NCI-H510A (cell line): Measurements from ENCODE around the gene PARVG.

Source experiments
- DNase-seq: peaks from one replicate; lab custom pipeline; 2025; lab: John Stamatoyannopoulos, UW

Gene PARVG

DNA sequence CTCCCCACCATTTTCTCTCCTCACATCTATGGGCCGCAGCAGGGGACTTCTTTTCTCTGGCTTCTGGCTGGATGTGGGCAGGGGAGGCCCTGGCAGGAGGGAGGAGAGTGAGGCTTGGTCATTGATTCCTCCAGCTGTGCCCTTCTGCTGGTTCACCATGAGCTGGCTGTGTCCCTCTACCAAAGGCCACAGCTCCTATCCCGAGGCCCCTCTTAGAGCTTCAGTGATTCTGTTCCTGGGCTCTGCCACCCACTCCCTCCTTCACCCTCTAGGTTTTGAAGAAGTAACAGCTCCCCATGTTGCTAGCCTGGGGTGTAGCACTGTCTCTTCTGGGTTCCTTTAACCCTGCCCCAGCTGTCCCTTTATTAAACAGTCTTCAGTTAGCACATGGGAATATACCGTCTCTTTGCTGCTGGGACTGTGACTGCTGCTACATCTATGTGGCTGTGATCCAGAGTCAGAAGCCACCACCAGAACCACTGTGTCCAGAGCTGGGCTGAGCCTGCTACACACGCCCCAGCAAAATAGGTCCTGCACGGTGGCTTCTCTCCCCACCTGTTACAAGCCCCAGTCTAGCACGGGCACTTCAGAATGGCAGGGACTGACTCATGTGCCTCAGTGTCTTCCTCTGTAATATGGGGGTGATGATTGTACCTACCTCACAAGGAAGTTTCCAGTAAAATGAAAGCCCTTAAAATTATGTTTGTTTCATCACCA, 578 bp upstream of the PARVG start:
- DNase-seq, result no peak

DNA sequence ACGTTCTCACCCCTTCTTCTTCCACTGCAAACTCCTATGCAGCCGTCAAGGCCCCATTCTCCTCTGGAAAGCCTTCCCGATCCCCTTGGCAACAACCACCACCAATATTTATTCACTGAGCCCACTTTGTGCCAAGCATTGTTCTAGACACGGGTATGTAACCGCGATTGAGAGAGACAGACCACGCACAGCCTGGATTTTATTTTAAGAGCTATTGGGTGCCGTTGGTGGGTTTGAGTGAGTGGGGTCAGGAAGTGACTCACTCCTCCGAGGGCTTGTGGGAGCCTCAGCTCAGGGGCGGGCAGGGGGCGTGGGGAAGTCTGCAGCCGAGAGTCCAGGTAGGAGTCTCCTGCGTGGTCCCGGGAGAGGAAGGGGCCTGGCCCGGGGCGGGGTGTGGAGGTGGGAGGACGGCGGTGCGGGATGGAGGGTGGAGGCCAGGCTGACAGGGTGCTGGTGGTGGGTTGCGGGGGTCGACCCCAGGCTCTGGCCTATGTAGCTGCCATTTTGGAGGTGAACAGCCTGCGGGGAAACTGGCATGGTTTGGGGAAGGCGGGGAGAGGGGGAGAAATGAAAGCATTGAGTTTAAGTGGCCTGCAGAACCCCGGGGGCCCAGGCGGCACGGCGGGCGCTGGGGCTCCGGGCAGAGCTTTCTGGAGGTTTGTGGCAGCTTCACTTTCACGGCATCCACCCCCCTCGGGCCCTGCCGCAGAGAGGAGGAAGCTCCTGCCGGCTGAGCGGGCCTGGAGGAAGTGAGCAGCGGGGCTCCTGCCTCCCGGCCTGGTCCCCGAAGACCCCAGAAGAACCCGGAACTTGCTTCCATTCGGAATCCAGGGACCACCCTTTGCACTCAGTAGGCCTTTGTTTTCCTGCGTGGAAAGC, 547 bp downstream of the PARVG start:
- no peak for DNase-seq

DNA sequence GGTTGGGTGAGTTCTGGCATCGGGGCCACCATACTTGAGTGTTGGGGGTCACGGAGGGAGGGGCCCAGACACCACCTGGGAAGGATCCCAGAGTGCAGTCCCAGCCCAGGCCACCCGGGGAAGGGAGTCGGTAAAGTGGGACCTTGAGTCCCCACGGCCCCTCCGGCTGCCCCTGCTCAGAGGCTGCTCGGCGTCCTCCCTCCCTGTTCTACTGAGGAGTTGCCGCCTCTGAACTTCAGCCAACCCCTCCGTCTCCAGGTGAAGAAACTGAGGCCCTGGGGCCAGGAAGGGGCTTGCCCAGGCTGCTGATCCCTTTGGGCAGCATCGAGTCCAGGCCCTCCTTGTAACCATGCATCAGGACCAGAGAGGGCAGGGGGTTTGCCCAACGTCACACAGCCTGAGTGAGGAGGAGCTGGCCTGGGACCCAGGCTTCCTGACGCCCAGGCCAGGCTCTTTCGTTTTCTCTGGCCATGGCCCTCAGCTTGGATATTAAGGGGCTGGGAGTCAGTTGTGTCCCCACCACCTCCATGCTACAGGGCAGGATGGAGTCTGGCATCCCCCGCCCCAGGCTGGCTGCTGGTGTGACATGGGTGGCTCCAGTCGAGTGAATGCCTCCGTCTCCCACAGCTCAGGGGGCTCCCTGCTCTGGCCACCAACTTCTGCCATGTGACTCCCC, 1.3 kb downstream of the PARVG start:
- DNase-seq, result no peak

DNA sequence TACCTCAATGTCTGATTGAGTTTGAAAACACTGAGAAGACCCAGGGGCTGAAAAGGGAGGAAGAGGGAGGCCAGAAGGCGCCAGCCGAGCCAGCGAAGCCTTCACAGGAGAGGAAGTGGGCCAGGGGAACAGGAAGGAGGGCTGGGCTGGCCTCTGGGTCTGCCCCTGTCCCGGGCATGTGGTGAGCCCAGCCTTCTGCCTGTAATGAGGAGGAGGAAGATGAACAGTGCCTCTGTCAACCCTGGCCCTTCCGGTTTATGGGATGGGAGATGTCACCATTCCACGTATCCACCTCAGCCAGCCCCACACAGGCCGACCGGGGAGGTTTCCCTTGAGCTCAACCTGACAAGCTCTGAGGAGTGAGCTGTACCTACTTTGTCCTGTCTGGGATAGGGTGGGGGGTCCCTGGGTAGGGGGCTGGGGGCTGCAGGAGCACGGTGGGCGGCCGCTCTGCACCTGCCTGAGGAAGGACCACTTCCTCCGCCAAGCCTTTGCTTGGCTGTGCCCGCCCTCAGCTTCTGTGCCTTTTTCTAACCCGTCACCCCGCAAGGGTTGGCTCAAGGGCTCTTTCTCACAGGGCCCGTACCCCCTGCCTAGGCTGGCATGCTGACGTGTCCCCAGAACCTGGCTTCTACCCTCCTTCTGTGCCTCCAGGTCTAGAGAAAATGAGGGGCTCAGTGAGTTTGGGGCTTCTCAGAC, 2.0 kb downstream of the PARVG start:
- no peak for DNase-seq

DNA sequence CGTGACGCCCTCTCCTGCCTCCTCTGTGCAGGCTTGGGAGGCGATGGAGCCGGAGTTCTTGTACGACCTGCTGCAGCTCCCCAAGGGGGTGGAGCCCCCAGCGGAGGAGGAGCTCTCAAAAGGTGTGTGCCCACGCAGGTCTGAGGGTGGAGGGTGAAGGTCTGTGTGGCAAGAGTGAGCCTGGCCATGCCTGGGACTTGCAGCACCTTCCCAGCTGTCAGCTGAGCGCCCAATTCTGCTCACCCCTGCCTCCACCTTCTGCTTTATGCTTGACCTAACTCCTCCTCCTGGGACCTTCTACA, 2.5 kb downstream of the PARVG start:
- DNase-seq, result no peak

DNA sequence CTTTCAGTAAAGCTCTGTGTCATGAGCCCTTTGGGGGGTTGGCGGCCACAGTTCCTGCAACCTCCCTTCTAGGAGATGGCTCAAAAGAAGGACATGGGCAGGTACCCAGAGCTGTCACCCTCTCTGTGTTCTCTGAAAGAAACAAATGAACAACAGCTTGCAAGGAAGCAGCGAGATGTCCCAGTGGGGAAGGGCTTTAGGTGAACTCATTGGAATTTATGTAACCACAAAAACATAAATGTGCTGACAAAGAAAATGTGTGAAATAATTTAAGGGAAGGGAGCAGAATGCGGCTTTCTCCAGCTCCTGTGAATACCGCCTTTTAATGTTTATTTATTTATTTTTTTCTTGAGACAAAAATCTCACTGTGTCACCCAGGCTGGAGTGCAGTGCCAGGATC, 3.3 kb downstream of the PARVG start:
- no peak for DNase-seq

DNA sequence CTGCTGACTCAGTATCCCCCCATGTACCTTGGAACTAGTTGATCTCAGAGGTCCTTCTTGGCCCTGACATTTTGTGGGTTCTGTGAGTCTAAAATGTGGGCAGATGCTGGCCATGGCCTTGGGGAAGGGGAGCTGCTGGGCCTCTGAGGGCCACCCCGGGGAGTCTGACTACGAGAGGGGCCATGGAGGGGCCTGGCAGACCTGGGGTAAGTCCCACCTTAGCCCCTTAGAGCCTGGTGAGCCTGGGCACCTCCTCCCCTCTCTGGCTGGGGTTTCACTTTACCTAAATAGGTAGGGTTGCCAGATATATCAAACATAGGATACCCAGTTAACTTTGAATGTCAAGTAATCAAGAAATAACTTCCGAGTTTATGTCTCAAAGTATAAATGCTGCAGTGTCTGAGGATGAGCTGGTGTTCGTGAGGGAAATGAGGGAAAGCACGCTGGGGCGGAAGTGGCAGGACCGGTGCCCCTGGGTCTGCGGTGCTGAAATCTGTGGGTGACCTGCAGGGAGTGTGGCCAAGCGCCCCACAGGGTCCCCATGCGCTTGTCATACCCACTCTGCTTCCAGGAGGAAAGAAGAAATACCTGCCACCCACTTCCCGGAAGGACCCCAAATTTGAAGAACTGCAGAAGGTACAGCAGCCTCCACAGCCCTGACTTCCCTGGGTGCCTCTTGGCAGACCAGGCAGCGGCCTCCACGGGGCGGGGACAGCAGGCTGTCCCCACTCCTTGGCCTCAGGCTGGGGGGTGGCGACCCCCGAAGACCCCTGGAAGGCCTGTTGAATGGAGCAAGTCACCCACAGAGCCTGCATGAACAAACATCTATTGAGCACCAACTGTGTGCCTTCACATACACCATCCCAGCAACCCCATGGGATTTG, 4.8 kb downstream of the PARVG start:
- DNase-seq, result no peak

DNA sequence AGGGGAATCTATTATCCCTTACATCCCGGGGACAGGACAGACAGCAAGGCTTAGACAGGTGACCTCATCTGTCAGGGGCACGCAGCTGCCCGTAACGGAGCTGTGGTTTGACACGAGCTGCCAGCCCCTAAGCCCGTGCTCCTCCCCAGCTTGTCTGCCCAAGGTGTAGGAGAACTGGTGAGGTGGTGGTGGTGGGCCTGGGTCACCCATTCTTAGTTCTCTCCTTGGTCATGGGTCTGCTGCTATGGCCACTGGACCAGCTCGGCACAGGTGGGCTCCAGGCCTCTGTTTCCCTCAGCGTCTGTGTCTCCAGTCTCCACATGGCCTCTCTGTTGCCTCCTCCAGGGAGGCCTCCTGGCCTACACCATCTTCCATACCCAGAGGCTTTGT, 5.4 kb downstream of the PARVG start:
- DNase-seq, result no peak

DNA sequence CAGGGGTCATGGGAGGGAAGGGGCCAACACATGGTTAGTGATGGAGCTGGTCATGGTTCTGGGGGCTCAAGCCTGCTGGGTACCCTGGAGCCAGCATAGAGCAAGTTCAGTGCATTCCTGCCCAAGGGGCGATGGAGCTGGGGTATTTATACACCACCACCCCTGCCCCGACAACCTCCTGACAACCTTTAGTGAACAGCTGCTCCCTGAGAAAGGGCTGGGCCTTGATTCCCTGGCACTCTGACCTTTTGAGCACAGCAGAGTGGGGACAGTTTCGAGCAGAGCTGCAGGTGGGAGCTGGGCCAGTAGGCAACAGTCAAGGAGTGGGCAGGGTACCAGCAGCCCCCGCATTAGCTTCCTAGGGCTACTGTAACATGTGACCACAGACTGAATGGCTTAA, 6.0 kb downstream of the PARVG start:
- DNase-seq, result no peak

DNA sequence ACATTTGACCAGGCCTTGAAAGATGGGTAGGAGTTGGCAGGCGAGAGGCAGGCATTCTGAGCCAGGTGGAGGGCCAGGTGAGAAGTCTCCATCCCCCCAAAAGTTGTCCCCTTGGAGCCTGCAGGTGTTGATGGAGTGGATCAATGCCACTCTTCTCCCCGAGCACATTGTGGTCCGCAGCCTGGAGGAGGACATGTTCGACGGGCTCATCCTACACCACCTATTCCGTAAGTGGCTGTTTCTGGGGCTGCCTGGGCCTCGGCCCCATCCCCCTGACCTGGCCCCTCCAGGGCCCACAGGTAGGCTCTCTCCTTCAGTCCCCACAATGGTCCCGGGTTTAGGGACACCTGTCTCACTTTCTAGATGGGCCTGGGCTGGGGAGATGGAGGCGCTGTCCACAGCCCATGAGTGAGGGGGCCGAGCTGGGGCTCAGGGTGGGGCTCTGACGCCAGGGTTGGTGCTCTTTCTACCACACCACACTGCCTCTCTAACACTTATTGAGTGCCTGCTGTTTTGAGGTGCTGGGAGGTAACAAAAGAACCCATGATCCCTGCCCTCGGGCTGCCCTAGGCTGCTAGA, 7.0 kb downstream of the PARVG start:
- no peak for DNase-seq

DNA sequence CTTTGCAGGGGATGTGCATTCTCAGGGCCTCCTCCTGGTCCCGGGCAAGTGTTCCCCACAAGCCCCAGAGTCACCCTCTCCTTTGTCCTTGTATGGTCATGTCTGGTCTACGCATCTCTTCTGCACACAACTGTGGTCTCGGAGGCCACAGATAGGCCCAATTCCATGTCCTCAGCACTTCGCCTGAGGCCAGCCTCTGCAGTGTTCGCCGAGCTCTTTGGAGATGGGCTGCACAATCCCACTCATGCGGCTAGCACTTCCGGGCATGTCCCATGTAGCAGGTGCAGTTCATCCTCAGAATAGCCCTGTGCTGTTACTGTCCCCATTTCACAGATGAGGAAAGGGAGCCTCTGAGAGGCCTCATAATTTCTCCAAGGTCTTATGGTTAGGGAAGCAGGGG, 7.6 kb downstream of the PARVG start:
- no peak for DNase-seq

DNA sequence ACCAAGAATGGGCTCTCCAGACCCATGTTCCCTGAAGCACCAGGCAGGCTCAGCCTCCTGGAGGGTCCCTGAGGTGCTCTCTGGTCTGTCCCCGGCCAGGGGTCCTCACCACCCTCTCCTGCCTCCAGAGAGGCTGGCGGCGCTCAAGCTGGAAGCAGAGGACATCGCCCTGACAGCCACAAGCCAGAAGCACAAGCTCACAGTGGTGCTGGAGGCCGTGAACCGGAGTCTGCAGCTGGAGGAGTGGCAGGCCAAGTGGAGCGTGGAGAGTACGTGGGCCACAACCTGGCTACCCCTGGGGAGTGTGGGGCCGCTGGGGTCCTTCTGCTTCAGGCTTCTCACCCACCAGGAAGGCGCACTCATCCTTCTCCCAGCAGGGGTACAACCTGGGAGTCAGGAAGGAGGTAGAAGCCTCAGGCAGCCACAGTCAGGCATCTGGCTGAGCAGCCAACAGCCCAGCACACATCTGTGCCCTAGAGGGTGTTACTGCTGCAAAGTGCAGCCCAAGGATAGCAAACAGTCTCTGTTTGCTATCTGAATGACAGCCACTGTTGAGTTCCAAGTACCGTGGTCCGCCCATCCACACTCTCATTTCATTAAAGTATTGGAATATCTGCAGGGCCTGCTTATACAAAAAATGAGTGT, 8.4 kb downstream of the PARVG start:
- no peak for DNase-seq

DNA sequence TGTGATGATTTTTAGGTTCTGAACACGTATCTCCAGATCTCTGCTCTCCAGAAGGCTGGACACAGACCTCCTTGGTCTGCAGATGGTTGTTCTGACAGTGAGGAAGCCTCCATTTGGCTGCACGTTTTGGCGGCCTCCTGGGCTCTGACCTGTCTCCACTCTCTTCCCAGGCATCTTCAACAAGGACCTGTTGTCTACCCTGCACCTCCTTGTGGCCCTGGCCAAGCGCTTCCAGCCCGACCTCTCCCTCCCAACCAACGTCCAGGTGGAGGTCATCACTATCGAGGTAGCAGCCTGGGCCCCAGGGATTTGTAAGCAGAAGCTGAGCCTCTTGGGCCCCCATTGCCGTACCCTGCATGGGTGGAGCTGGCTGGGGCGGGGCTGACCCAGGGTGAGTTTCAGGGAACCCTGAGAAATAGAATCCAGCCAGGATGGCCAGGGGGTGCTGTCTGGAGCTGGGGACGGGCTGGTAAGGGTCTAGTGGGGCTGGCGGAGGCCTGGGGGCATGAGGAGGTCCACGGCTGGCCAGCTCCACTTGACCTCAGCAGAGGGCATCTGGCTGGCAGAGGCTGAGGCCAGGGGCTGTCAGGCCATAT, 9.8 kb downstream of the PARVG start:
- DNase-seq, result no peak

DNA sequence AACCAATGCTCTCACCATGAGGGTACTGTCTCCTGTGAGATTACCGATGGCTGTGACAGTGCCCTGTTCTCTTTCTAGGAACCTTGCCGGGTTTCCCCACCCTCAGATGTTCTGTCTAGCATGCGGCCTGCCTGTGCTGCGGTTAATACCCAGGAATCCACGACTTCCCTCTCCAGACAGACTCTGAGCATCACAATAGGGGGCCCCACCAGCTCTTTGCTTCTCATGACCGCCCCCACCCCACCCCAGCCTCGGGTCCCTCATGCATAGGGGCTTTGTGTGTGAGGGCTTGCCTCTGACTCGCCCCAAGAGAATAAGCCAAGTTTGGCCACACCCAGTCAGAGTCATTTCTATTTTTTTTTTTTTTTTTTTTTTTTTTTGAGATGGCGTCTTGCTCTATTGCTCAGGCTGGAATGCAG, 10.3 kb downstream of the PARVG start:
- DNase-seq, result no peak

DNA sequence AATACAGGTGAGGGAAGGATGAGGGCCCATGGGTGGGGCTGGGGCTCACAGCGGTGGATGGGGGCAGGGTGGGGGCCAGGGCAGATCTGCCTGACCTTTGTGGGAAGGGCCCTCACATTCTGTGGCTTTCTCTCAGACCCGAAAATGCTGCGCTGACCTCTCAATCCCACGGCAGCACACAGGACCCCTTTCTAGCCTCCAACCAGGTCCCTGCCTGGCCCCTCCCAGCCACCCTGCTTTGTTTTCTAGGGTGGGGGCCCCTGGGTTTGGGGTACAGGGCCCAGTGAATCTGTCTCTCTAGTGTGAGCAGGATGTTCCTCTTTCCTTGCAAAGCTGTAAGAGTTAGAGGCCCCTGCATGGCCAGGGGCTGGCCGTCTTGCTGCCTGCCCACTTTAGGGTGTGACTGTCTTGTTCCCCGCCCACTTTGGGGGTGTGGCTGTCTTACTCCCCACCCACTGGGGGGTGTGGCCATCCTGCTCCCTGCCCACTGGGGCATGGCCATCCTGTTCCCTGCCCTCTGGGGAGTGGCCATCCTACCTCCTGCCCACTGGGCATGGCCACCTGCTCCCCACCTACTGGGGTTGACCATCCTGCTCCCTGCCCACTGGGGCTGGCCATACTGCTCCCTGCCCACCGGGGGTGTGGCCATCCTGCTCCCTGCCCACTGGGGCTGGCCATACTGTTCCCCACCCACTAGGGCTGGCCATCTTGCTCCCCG, 11.5 kb downstream of the PARVG start:
- DNase-seq, result no peak

DNA sequence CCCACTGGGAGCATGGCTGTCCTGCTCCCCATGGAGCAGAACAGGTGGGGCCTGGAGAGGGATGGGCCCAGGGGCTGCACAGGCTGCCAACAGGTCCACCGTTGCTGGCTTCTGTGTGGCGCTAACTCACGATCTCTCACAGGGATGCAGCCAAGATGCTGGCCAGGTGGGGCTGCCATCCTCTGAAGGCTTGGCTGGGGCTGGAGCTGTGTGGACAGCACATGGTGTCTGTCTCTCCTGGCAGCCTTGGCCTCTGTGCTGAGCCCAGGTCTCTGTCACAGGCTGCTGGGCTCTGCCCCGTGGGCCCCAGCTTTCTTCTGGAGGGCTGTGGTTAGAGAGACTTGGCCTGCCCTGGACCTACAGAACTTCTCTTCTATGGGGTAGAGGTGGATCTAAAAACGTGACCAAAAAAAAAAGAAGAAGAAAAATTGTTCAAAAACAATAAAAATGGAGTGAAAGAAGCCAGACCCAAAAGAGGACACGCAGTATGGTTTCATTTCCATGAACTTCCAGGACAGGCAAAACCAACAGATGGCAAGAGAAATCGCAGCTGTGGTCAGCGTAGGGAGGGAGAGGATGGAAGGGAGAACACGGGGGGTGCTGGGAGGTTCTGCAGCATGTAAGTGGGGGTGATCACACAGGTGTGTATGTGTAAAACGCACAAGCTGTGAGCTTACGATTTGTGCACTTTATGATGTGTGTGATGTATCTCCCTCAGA, 12.2 kb downstream of the PARVG start:
- DNase-seq, result no peak

DNA sequence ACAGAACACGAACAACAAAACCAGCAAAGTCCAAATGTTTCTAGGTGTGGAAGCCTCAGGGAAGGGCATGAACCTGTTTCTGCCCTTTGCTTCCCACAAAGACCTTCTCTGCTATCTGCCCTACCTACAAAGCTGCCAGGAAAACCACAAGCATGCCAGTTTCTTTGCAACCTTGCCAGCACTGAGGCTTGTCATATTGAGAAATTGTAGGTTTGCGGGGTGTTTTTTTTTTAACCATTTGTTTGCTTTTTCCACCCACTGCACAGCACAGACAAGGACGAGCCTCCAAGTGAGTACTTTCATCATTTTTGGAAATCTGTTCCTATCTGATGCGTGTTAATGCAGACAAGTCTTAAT, 12.8 kb downstream of the PARVG start:
- DNase-seq, result no peak

DNA sequence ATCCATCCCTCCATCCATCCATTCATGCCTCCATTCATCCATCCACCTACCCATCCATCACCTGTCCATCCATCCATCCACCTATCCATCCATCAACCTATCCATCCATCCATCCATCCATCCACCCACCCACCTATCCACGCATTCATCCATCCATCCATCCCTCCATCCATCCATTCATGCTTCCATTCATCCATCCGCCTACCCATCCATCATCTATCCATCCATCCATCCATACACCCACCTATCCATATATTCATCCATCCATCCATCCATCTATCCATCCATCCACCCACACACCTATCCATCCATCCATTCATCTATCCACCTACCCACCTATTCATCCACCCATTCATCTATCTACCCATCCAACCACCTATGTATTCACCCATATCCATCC, 13.8 kb downstream of the PARVG start:
- no peak for DNase-seq
